PC-3 (cell line): ENCODE data around the gene ZNF337. TPM values are rescaled to one million over a fixed set of nuclear protein-coding genes. Genes with fewer than 3 reads are reported as not detected.

Experiments used
- ATAC-seq: fragments of 200-7000 bp; cut with Tn5 transposase; 2 replicates; pipeline ENCODE4 v1.9.1; 2020; ENCODE audit warnings: mild to moderate bottlenecking, moderate library complexity
- BruUV-seq: library from RNA; stranded (reverse); fragments of 400-500 nt; replicated peaks from 2 replicates; lab custom pipeline; 2021; lab: Mats Ljungman, UMichigan
- CTCF ChIA-PET: fragments of 300-600 bp; sonication (Branson Sonifier 250); formaldehyde crosslinking; loops from one replicate; lab custom pipeline; 2022; ENCODE audit warnings: antibody characterized with exemption; lab: Charles Lee
- POLR2A ChIA-PET: fragments of 300-600 bp; sonication (Branson Sonifier 250); formaldehyde crosslinking; loops from one replicate; lab custom pipeline; 2022; ENCODE audit warnings: antibody characterized with exemption; ENCODE audit not compliant: unreplicated experiment; lab: Charles Lee
- DNase-seq: peaks from one replicate; pipeline ENCODE4 v3.0.0-alpha.2; 2015
- H2AFZ ChIP-seq: fragments of 300-600 bp; sonication (generic); 2 replicates; pipeline ENCODE4 v1.6.0; 2016; ENCODE audit warnings: antibody characterized with exemption, low read length
- H3F3A ChIP-seq: fragments of 300-600 bp; sonication (generic); one replicate; pipeline ENCODE4 v1.6.0; 2017; ENCODE audit warnings: antibody characterized with exemption, low read length, control low read depth, mild to moderate bottlenecking; ENCODE audit not compliant: unreplicated experiment
- H3K27ac ChIP-seq: fragments of 300-600 bp; sonication (generic); 2 replicates; pipeline ENCODE4 v1.5.1; 2016; ENCODE audit warnings: mild to moderate bottlenecking, low read length
- H3K27me3 ChIP-seq: fragments of 300-600 bp; sonication (generic); 2 replicates; pipeline ENCODE4 v1.6.1; 2016; ENCODE audit warnings: low read length, mixed read lengths
- H3K36me3 ChIP-seq: fragments of 300-600 bp; sonication (generic); 2 replicates; pipeline ENCODE4 v1.6.1; 2016; ENCODE audit warnings: low read depth, mixed run types, low read length, mixed read lengths
- H3K4me1 ChIP-seq: fragments of 300-600 bp; sonication (generic); 2 replicates; pipeline ENCODE4 v1.5.1; 2016; ENCODE audit warnings: low read length; ENCODE audit not compliant: insufficient read depth
- H3K4me2 ChIP-seq: fragments of 300-600 bp; sonication (generic); 2 replicates; pipeline ENCODE4 v1.6.0; 2016; ENCODE audit warnings: low read length
- H3K4me3 ChIP-seq: fragments of 300-600 bp; sonication (generic); 2 replicates; pipeline ENCODE4 v1.5.1; 2016; ENCODE audit warnings: mild to moderate bottlenecking, low read length, mixed read lengths
- H3K79me2 ChIP-seq: fragments of 300-600 bp; sonication (generic); 2 replicates; pipeline ENCODE4 v1.6.1; 2017; ENCODE audit warnings: low read length, mixed read lengths
- H3K9ac ChIP-seq: fragments of 300-600 bp; sonication (generic); 2 replicates; pipeline ENCODE4 v1.6.0; 2016; ENCODE audit warnings: mild to moderate bottlenecking, low read length
- H3K9me2 ChIP-seq: fragments of 300-600 bp; sonication (generic); replicated peaks from 2 replicates; pipeline ENCODE4 v1.6.1; 2016; ENCODE audit warnings: mixed run types, low read length, mixed read lengths
- H3K9me3 ChIP-seq: fragments of 300-600 bp; sonication (generic); 2 replicates; pipeline ENCODE4 v1.6.1; 2016; ENCODE audit warnings: low read length, mixed read lengths
- H4K20me1 ChIP-seq: fragments of 300-600 bp; sonication (generic); 2 replicates; pipeline ENCODE4 v1.6.1; 2016; ENCODE audit warnings: low read length, mixed read lengths
- EZH2 ChIP-seq: fragments of 300-600 bp; sonication (generic); IDR thresholded peaks from one replicate; pipeline ENCODE4 v1.6.1; 2017; ENCODE audit warnings: antibody characterized with exemption, mild to moderate bottlenecking, low read length; ENCODE audit not compliant: unreplicated experiment
- EZH2phosphoT487 ChIP-seq: fragments of 300-600 bp; sonication (generic); IDR thresholded peaks from 2 replicates; pipeline ENCODE4 v1.6.1; 2018; ENCODE audit warnings: mild to moderate bottlenecking, antibody characterized with exemption, low read length, borderline replicate concordance
- intact Hi-C: fragments of 100-400 bp; cut with micrococcal nuclease; formaldehyde crosslinking; loops from 2 replicates; pipeline ENCODE4 v1.9.0; 2023
- total RNA-seq: library from RNA; depleted of rRNA; stranded (reverse); fragments of >200 nt; gene quantifications from 2 replicates; pipeline ENCODE4 v1.2.3, GENCODE V29; 2014
- TF ChIP-seq, protein P1 (sequence below): fragments of 300-600 bp; sonication (generic); conservative IDR thresholded peaks from 2 replicates; pipeline ENCODE4 v1.5.1; 2017; ENCODE audit warnings: antibody characterized with exemption, low read depth, mild to moderate bottlenecking, low read length

Gene ZNF337
- total RNA-seq, 1 experiment from 2014 or later: 12.8 TPM

DNA sequence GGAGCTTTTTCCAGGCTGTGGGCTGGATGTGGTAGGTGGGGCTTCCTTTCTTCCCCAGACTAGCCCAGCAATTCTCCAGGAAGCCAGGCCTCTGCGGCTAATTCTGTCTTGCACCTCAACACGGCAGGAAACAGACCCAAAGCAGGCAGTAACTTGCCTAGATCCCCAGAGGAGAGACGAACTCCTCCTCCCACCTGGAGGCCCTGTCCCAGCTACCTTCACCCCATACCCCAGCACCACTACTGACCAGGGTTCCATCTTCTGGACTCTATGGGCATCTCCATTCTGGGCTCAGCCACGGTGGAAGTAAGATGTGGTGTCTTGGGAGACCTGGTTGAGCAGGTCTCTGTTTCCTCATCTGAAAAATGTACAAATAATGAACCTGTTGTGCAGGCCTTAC is 48.4 kb upstream of the ZNF337 start:
- POLR2A ChIA-PET: no interaction called here
- Histone ChIP-seq H3F3A (no peaks in the 10 kb centered on the region), H3K4me3 (no peak overlapping the region), H3K4me2 (no peak overlapping the region), H3K36me3 (no peaks in the 10 kb centered on the region), H3K4me1 (peaks cover 6% of the 10 kb centered on the region), H3K79me2 (no peaks in the 10 kb centered on the region), H3K27ac (no peak overlapping the region), H2AFZ (no peak overlapping the region), H3K27me3 (no peaks in the 10 kb centered on the region), H4K20me1 (no peaks in the 10 kb centered on the region), H3K9me3 (no peaks in the 10 kb centered on the region), H3K9me2 (no peaks in the 10 kb centered on the region), H3K9ac (no peak overlapping the region)
- intact Hi-C loops: no loop called here
- DNase-seq (no peak), ATAC-seq (no peak)
- TF ChIP-seq, protein P1, sequence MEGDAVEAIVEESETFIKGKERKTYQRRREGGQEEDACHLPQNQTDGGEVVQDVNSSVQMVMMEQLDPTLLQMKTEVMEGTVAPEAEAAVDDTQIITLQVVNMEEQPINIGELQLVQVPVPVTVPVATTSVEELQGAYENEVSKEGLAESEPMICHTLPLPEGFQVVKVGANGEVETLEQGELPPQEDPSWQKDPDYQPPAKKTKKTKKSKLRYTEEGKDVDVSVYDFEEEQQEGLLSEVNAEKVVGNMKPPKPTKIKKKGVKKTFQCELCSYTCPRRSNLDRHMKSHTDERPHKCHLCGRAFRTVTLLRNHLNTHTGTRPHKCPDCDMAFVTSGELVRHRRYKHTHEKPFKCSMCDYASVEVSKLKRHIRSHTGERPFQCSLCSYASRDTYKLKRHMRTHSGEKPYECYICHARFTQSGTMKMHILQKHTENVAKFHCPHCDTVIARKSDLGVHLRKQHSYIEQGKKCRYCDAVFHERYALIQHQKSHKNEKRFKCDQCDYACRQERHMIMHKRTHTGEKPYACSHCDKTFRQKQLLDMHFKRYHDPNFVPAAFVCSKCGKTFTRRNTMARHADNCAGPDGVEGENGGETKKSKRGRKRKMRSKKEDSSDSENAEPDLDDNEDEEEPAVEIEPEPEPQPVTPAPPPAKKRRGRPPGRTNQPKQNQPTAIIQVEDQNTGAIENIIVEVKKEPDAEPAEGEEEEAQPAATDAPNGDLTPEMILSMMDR: no peak
- TF ChIP-seq EZH2: no peak
- no peak for TF ChIP-seq EZH2phosphoT487
- BruUV-seq: no TSS peak
- CTCF ChIA-PET: no interaction called here

DNA sequence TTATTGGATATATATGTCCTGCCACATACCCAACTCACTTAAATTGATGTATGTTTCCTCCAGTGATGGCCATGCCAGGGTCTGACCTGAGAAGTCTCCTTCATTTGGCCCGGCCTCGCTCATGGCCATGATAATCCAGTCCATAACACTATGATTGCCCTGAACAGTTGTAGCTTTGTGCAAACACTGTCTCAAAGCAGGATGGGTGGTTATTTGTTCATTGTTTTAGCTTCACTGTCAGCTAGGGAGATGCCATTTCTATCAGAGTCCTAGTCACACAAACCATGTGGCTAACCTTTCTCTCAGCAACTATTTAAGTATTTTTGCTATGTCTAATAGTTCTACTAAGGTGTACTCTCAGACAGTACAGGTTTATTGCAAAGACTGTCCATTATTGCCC is 47.6 kb upstream of the ZNF337 start:
- Histone ChIP-seq H3K4me2 (no peak overlapping the region), H3K9me3 (no peaks in the 10 kb centered on the region), H3K27me3 (no peaks in the 10 kb centered on the region), H3K27ac (no peak overlapping the region), H3F3A (no peaks in the 10 kb centered on the region), H3K9me2 (no peaks in the 10 kb centered on the region), H3K36me3 (no peaks in the 10 kb centered on the region), H3K9ac (no peak overlapping the region), H3K4me3 (no peak overlapping the region), H2AFZ (no peak overlapping the region), H4K20me1 (no peaks in the 10 kb centered on the region), H3K79me2 (no peaks in the 10 kb centered on the region), H3K4me1 (peaks cover 14% of the 10 kb centered on the region)
- intact Hi-C loops: no loop called here
- no peak for ATAC-seq
- POLR2A ChIA-PET: no interaction called here
- TF ChIP-seq, protein P1: no peak
- TF ChIP-seq EZH2phosphoT487: no peak
- CTCF ChIA-PET: no interaction called here
- BruUV-seq: no TSS peak
- DNase-seq: no peak

DNA sequence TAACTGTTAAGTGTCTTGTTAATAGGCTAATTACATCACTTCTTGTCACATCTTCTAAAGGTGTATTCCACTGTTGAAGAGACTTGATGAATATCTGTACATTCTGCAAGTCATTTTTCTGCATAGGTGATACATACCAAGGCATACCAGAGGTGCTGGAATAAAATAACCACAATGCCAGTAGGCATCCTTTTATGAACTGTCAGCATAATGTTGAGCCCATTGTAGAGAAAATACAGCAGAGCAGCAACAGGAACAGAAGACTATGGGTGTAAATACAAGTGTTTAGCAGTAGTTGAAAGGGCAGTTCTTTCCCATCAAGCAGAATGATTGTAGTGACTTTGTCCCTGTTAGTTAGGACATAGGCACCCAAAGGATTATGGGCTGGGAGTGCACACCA is 44.4 kb upstream of the ZNF337 start:
- no peak for DNase-seq
- ATAC-seq: no peak
- H3K79me2 ChIP-seq: no peaks in the 10 kb centered on the region
- CTCF ChIA-PET: no interaction called here
- BruUV-seq: no TSS peak
- no peaks in the 10 kb centered on the region for H3K27me3 ChIP-seq
- no peaks in the 10 kb centered on the region for H3K9me2 ChIP-seq
- no peaks in the 10 kb centered on the region for H4K20me1 ChIP-seq
- H3F3A ChIP-seq: no peaks in the 10 kb centered on the region
- POLR2A ChIA-PET: no interaction called here
- H2AFZ ChIP-seq: no peak overlapping the region
- H3K27ac ChIP-seq: no peak overlapping the region
- H3K4me1 ChIP-seq: peaks cover 29% of the 10 kb centered on the region
- H3K4me3 ChIP-seq: no peak overlapping the region
- TF ChIP-seq EZH2phosphoT487: no peak
- TF ChIP-seq, protein P1: no peak
- no peak for TF ChIP-seq EZH2
- intact Hi-C loops: no loop called here
- no peak overlapping the region for H3K9ac ChIP-seq
- H3K4me2 ChIP-seq: no peak overlapping the region
- no peaks in the 10 kb centered on the region for H3K36me3 ChIP-seq
- no peaks in the 10 kb centered on the region for H3K9me3 ChIP-seq
